A673 (cell line): ENCODE data around the gene WDR75. TPM values are rescaled to one million over a fixed set of nuclear protein-coding genes. Genes with fewer than 3 reads are reported as not detected.

ENCODE experiments used
- BruUV-seq: library from RNA; stranded (reverse); fragments of 400-500 nt; replicated peaks from 2 replicates; lab custom pipeline; 2021; lab: Mats Ljungman, UMichigan
- CTCF ChIA-PET: fragments of 300-600 bp; sonication (Branson Sonifier 250); formaldehyde crosslinking; loops from one replicate; lab custom pipeline; 2022; ENCODE audit warnings: antibody characterized with exemption; lab: Charles Lee
- POLR2A ChIA-PET: fragments of 300-600 bp; sonication (Branson Sonifier 250); formaldehyde crosslinking; loops from one replicate; lab custom pipeline; 2022; ENCODE audit warnings: antibody characterized with exemption; ENCODE audit not compliant: low non-redundant PET; lab: Charles Lee
- DNase-seq: peaks from one replicate; pipeline ENCODE4 v3.0.0-alpha.2; 2015; ENCODE audit warnings: low spot score
- H3K27ac ChIP-seq: fragments of 200-600 bp; sonication (generic); 2 replicates; pipeline ENCODE4 v1.5.1; 2016; ENCODE audit warnings: mixed run types, low read depth, mild to moderate bottlenecking, mixed read lengths, antibody characterized with exemption, low read length; ENCODE audit not compliant: poor library complexity, severe bottlenecking
- H3K27me3 ChIP-seq: fragments of 200-600 bp; sonication (generic); replicated peaks from 2 replicates; pipeline ENCODE4 v1.6.1; 2017; ENCODE audit warnings: mixed run types, low read depth, mild to moderate bottlenecking, mixed read lengths, antibody characterized with exemption, low read length; ENCODE audit not compliant: insufficient read depth, poor library complexity
- H3K36me3 ChIP-seq: fragments of 200-600 bp; sonication (generic); 2 replicates; pipeline ENCODE4 v1.6.1; 2016; ENCODE audit warnings: mixed run types, mild to moderate bottlenecking, mixed read lengths, antibody characterized with exemption, low read length; ENCODE audit not compliant: insufficient read depth, poor library complexity, severe bottlenecking
- H3K4me1 ChIP-seq: fragments of 200-600 bp; sonication (generic); 2 replicates; pipeline ENCODE4 v1.6.1; 2017; ENCODE audit warnings: mixed run types, mild to moderate bottlenecking, mixed read lengths, antibody characterized with exemption, low read length; ENCODE audit not compliant: insufficient read depth, poor library complexity, severe bottlenecking
- H3K4me3 ChIP-seq: fragments of 200-600 bp; sonication (generic); 2 replicates; pipeline ENCODE4 v1.5.1; 2016; ENCODE audit warnings: low read depth, mixed run types, mild to moderate bottlenecking, mixed read lengths, low read length; ENCODE audit not compliant: poor library complexity, severe bottlenecking
- H3K9me3 ChIP-seq: fragments of 200-600 bp; sonication (generic); 2 replicates; pipeline ENCODE4 v1.6.1; 2016; ENCODE audit warnings: mixed run types, low read depth, mild to moderate bottlenecking, mixed read lengths, antibody characterized with exemption, low read length; ENCODE audit not compliant: poor library complexity, severe bottlenecking
- EZH2 ChIP-seq: fragments of 200-600 bp; sonication (generic); IDR thresholded peaks from 2 replicates; pipeline ENCODE4 v1.6.1; 2017; ENCODE audit warnings: borderline replicate concordance, low read depth, mild to moderate bottlenecking, mixed read lengths, antibody characterized with exemption, low read length; ENCODE audit not compliant: poor library complexity, severe bottlenecking
- intact Hi-C: fragments of 100-400 bp; cut with micrococcal nuclease; formaldehyde crosslinking; loops from one replicate; pipeline ENCODE4 v1.10.0; 2022; ENCODE audit not compliant: unreplicated experiment
- total RNA-seq: library from RNA; stranded (reverse); gene quantifications from 2 replicates; pipeline ENCODE4 v1.2.3, GENCODE V29; 2021
- TF ChIP-seq, protein P1 (sequence below): fragments of 300-800, 200-600 bp; sonication (generic); conservative IDR thresholded peaks from 2 replicates; pipeline ENCODE4 v1.5.1; 2017; ENCODE audit warnings: low read depth, mild to moderate bottlenecking, antibody characterized with exemption, low read length, moderate library complexity, mixed read lengths

Gene WDR75
- total RNA-seq, 1 experiment from 2014 or later: 69.6 TPM

DNA sequence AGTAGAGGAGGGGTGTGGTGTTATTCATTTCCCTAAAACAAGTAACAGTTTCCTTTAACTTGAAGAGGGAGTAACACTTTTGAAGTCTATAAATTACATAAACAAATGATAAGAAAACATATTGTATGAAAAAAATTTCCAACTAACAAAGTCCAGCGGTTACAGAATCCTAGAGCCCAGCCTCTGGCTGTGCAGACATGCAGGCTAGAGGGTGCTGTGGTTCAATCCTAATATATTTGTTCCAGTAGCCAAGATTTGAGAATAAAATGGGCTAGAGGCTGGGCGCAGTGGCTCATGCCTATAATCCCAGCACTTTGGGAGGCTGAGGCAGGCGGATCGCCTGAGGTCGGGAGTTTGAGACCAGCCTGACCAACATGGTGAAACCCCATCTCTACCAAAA, 56.9 kb downstream of the WDR75 start:
- TF ChIP-seq EZH2: no peak
- TF ChIP-seq, protein P1, sequence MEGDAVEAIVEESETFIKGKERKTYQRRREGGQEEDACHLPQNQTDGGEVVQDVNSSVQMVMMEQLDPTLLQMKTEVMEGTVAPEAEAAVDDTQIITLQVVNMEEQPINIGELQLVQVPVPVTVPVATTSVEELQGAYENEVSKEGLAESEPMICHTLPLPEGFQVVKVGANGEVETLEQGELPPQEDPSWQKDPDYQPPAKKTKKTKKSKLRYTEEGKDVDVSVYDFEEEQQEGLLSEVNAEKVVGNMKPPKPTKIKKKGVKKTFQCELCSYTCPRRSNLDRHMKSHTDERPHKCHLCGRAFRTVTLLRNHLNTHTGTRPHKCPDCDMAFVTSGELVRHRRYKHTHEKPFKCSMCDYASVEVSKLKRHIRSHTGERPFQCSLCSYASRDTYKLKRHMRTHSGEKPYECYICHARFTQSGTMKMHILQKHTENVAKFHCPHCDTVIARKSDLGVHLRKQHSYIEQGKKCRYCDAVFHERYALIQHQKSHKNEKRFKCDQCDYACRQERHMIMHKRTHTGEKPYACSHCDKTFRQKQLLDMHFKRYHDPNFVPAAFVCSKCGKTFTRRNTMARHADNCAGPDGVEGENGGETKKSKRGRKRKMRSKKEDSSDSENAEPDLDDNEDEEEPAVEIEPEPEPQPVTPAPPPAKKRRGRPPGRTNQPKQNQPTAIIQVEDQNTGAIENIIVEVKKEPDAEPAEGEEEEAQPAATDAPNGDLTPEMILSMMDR: no peak
- ChIA-PET CTCF (no interaction called here), POLR2A (no interaction called here)
- no peaks in the 10 kb centered on the region for H3K9me3 ChIP-seq
- BruUV-seq: no TSS peak
- no peak for DNase-seq
- H3K36me3 ChIP-seq: no peaks in the 10 kb centered on the region
- no peak overlapping the region for H3K4me3 ChIP-seq
- no peak overlapping the region for H3K27ac ChIP-seq
- H3K27me3 ChIP-seq: no peaks in the 10 kb centered on the region
- intact Hi-C loops: no loop called here
- H3K4me1 ChIP-seq: no peaks in the 10 kb centered on the region

DNA sequence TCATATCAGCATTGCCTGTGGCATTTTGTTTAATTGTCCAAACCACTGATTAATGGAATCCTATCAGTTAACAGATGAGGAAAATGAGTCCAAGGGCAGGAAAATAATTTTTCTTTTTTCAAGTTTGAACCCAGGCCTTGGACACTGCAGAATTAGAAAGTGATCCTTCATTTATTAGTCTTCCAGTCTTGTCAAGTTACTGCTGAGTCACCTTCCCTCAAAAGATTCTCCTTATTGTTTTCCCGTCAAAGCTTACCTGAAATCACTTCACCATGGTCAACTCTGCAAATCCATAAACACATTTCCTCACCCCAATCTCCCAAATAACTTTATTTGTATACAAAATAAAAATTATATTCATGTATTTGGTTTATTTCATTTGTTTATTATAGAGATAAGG, 57.9 kb downstream of the WDR75 start:
- H3K4me1 ChIP-seq: no peaks in the 10 kb centered on the region
- no peaks in the 10 kb centered on the region for H3K9me3 ChIP-seq
- ChIA-PET POLR2A (no interaction called here), CTCF (no interaction called here)
- H3K27ac ChIP-seq: no peak overlapping the region
- no peaks in the 10 kb centered on the region for H3K27me3 ChIP-seq
- no peak overlapping the region for H3K4me3 ChIP-seq
- intact Hi-C loops: no loop called here
- TF ChIP-seq EZH2: no peak
- TF ChIP-seq, protein P1: no peak
- no TSS peak for BruUV-seq
- no peaks in the 10 kb centered on the region for H3K36me3 ChIP-seq
- DNase-seq: no peak

DNA sequence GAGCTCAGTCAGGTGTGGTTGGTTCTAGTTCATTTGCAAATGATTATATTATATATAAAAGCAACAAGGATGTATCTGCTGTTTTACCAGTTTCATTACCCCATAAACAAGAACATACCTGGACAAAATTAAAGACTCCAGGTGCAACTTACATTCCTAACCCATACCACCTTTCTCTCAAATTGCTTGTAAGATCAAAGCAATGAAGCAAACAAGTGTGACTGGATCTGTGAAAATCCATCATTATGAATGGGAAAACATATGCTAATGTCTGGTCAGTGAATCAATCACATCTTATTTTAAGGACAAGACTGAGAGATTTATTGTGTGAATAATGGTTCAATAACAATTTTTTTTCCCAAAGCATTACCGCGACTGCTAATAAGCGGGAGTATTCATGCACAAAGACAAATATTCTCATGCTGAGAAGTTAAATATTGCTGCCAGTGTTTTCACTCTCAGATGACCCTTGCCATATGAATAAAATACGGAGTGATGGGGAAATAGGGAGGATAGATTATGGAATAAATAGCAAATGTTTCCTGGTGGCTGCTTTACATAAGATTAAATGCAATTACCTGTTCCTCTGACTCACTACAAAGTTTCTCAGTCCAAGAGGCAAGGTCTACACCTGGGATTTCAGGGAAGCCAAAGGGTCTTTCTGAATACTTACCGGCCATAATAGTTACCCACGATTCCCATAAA, 59.3 kb downstream of the WDR75 start:
- no TSS peak for BruUV-seq
- DNase-seq: no peak
- Histone ChIP-seq H3K36me3 (no peaks in the 10 kb centered on the region), H3K27me3 (no peaks in the 10 kb centered on the region), H3K4me3 (no peak overlapping the region), H3K4me1 (no peaks in the 10 kb centered on the region), H3K9me3 (no peaks in the 10 kb centered on the region), H3K27ac (no peak overlapping the region)
- intact Hi-C loops: no loop called here
- POLR2A ChIA-PET: no interaction called here
- CTCF ChIA-PET: no interaction called here
- TF ChIP-seq, protein P1: no peak
- TF ChIP-seq EZH2: no peak
